Activated effector memory CD4-positive, alpha-beta T cell treated with Interleukin-2 at 50 U/mL for 16 hours (primary cell): Measurements from ENCODE around the gene CLTA.
"Not testable (repeated sequence)": the region's sequence is repeated elsewhere in the genome, so short reads cannot be mapped to it uniquely, and the experiment has no call there.

Source experiments
- DNase-seq: peaks from one replicate; pipeline ENCODE4 v3.0.0-alpha.2; 2020

CLTA gene

GRCh38 chr9:36191686-36192085 is 965 bp downstream of the CLTA start:
- no peak for DNase-seq

GRCh38 chr9:36192196-36192595 is 1.5 kb downstream of the CLTA start:
- DNase-seq: no peak

GRCh38 chr9:36193023-36193422 is 2.3 kb downstream of the CLTA start:
- DNase-seq: no peak

- DNase-seq: no peak
Observed at GRCh38 chr9:36194326-36195000, 3.7 kb downstream of the CLTA start.

- DNase-seq: no peak
Observed at GRCh38 chr9:36204906-36205547, 14.3 kb downstream of the CLTA start.

GRCh38 chr9:36207016-36207415 is 16.3 kb downstream of the CLTA start:
- no peak for DNase-seq

- DNase-seq: no peak
Observed at GRCh38 chr9:36207546-36208012, 16.9 kb downstream of the CLTA start.

GRCh38 chr9:36208521-36209253 is 18.0 kb downstream of the CLTA start:
- DNase-seq: no peak

- DNase-seq: no peak
Observed at GRCh38 chr9:36210722-36211121, 20.0 kb downstream of the CLTA start.

- DNase-seq: no peak
Observed at GRCh38 chr9:36211510-36211909, 20.8 kb downstream of the CLTA start.

- DNase-seq: no peak
Observed at GRCh38 chr9:36213387-36213786, 22.7 kb downstream of the CLTA start.

GRCh38 chr9:36213989-36214388 is 23.3 kb downstream of the CLTA start:
- DNase-seq: no peak

GRCh38 chr9:36214571-36214970 is 23.9 kb downstream of the CLTA start:
- no peak for DNase-seq

GRCh38 chr9:36217256-36217968 is 26.7 kb downstream of the CLTA start:
- DNase-seq: no peak

- no peak for DNase-seq
Observed at GRCh38 chr9:36218011-36218410, 27.3 kb downstream of the CLTA start.

- DNase-seq: no peak
Observed at GRCh38 chr9:36218411-36218901, 27.7 kb downstream of the CLTA start.

- DNase-seq: no peak
Observed at GRCh38 chr9:36221667-36222066, 30.9 kb downstream of the CLTA start.

GRCh38 chr9:36222449-36222848 is 31.7 kb downstream of the CLTA start:
- DNase-seq: no peak

- DNase-seq: no peak
Observed at GRCh38 chr9:36237230-36237629, 46.5 kb downstream of the CLTA start.

- not testable (repeated sequence) for DNase-seq
Observed at GRCh38 chr9:36239205-36239604, 48.5 kb downstream of the CLTA start.

GRCh38 chr9:36239675-36240074 is 49.0 kb downstream of the CLTA start:
- not testable (repeated sequence) for DNase-seq

GRCh38 chr9:36245906-36246305 is 55.2 kb downstream of the CLTA start:
- no peak for DNase-seq

GRCh38 chr9:36247356-36247755 is 56.6 kb downstream of the CLTA start:
- DNase-seq: no peak
